Skeletal muscle tissue (tissue), 4 donors: ENCODE data around the gene RPF1. TPM values are rescaled to one million over a fixed set of nuclear protein-coding genes. Genes with fewer than 3 reads are reported as not detected.

ENCODE experiments used
- H3K27ac ChIP-seq: one replicate; pipeline ENCODE4 v1.7.0; 2013; ENCODE audit warnings: mild to moderate bottlenecking, low read depth, low read length, inconsistent platforms
- H3K27me3 ChIP-seq, 3 donors: one replicate each; pipeline ENCODE4 v1.7.0; 2013; ENCODE audit warnings: low read length in 3 of 3; ENCODE audit not compliant: control insufficient read depth in 3 of 3, insufficient read depth in 3 of 3
- H3K36me3 ChIP-seq, 3 donors: one replicate each; pipeline ENCODE4 v1.7.0; 2013; ENCODE audit warnings: low read length in 3 of 3; ENCODE audit not compliant: control insufficient read depth in 3 of 3, insufficient read depth in 3 of 3
- H3K4me1 ChIP-seq, 3 donors: one replicate each; pipeline ENCODE4 v1.7.0; 2013; ENCODE audit warnings: low read length in 3 of 3, mild to moderate bottlenecking in 3 of 3; ENCODE audit not compliant: control insufficient read depth in 3 of 3, insufficient read depth in 3 of 3
- H3K4me3 ChIP-seq, 3 donors: one replicate each; pipeline ENCODE4 v1.7.0; 2013; ENCODE audit warnings: low read length in 3 of 3
- H3K9ac ChIP-seq, 3 donors: one replicate each; pipeline ENCODE4 v1.7.0; 2013; ENCODE audit warnings: low read length in 3 of 3, mild to moderate bottlenecking in 3 of 3, moderate library complexity in 2 of 3, low read depth in 1 of 3
- H3K9me3 ChIP-seq, 3 donors: one replicate each; pipeline ENCODE4 v1.7.0; 2013; ENCODE audit warnings: low read length in 3 of 3; ENCODE audit not compliant: control insufficient read depth in 3 of 3
- total RNA-seq: library from RNA; depleted of rRNA; stranded (reverse); fragments of >200 nt; gene quantifications from one replicate; pipeline ENCODE4 v1.2.3, GENCODE V29; 2014
- donor health status: Osteomylitis.

Gene RPF1
- total RNA-seq, 1 donor from 2014 or later: 20.9 TPM

- Histone ChIP-seq H3K4me1 (peaks cover 0 to 6% (median 0%) of the 10 kb centered on the region in 3 donors), H3K27ac (no peak overlapping the region), H3K36me3 (peaks cover 12 to 39% (median 33%) of the 10 kb centered on the region in 3 donors), H3K4me3 (no peak overlapping the region), H3K9me3 (no peaks in the 10 kb centered on the region), H3K9ac (no peak overlapping the region), H3K27me3 (no peaks in the 10 kb centered on the region)
Observed at GRCh38 chr1:84488107-84488506, 9.0 kb downstream of the RPF1 start.

GRCh38 chr1:84489766-84490165 lies 10.7 kb downstream of the RPF1 start:
- Histone ChIP-seq H3K4me3 (no peak overlapping the region), H3K27ac (no peak overlapping the region), H3K36me3 (peaks cover 12 to 39% (median 23%) of the 10 kb centered on the region in 3 donors)

GRCh38 chr1:84492726-84493125 lies 13.7 kb downstream of the RPF1 start:
- Histone ChIP-seq H3K4me3 (no peak overlapping the region), H3K27ac (no peak overlapping the region), H3K36me3 (peaks cover 25 to 47% (median 28%) of the 10 kb centered on the region in 3 donors)

More at GRCh38 chr1:84489766-84490165, 10.7 kb downstream of the RPF1 start:
- H3K9ac ChIP-seq: no peak overlapping the region
- no peaks in the 10 kb centered on the region for H3K27me3 ChIP-seq
- no peaks in the 10 kb centered on the region for H3K9me3 ChIP-seq
- H3K4me1 ChIP-seq: peaks cover 0 to 6% (median 0%) of the 10 kb centered on the region in 3 donors

GRCh38 chr1:84493747-84494146 lies 14.7 kb downstream of the RPF1 start:
- H3K27me3 ChIP-seq: no peaks in the 10 kb centered on the region
- H3K4me1 ChIP-seq: peaks cover 0 to 6% (median 0%) of the 10 kb centered on the region in 3 donors
- no peaks in the 10 kb centered on the region for H3K9me3 ChIP-seq
- no peak overlapping the region for H3K4me3 ChIP-seq
- no peak overlapping the region for H3K9ac ChIP-seq
- H3K36me3 ChIP-seq: peaks cover 29 to 52% (median 37%) of the 10 kb centered on the region in 3 donors
- no peak overlapping the region for H3K27ac ChIP-seq

More at GRCh38 chr1:84492726-84493125, 13.7 kb downstream of the RPF1 start:
- Histone ChIP-seq H3K27me3 (no peaks in the 10 kb centered on the region), H3K9ac (peak overlapping the region in 1 of 3 donors; percentile 17), H3K4me1 (peaks cover 0 to 6% (median 0%) of the 10 kb centered on the region in 3 donors), H3K9me3 (no peaks in the 10 kb centered on the region)

GRCh38 chr1:84496498-84496897 lies 17.4 kb downstream of the RPF1 start:
- Histone ChIP-seq H3K27me3 (no peaks in the 10 kb centered on the region), H3K9me3 (no peaks in the 10 kb centered on the region), H3K36me3 (peaks cover 21 to 45% (median 28%) of the 10 kb centered on the region in 3 donors), H3K27ac (no peak overlapping the region), H3K4me1 (peaks cover 0 to 6% (median 5%) of the 10 kb centered on the region in 3 donors), H3K9ac (no peak overlapping the region), H3K4me3 (no peak overlapping the region)

- Histone ChIP-seq H3K4me1 (peaks cover under 1 to 5% (median 1%) of the 10 kb centered on the region in 3 donors), H3K27me3 (no peaks in the 10 kb centered on the region), H3K9ac (no peak overlapping the region), H3K9me3 (no peaks in the 10 kb centered on the region), H3K4me3 (no peak overlapping the region), H3K27ac (no peak overlapping the region), H3K36me3 (peaks cover 18 to 38% (median 28%) of the 10 kb centered on the region in 3 donors)
Observed at GRCh38 chr1:84497631-84498275, 18.7 kb downstream of the RPF1 start.

GRCh38 chr1:84502927-84503326 lies 23.9 kb downstream of the RPF1 start:
- H3K9me3 ChIP-seq: no peaks in the 10 kb centered on the region
- no peak overlapping the region for H3K4me3 ChIP-seq
- H3K27me3 ChIP-seq: no peaks in the 10 kb centered on the region
- H3K27ac ChIP-seq: no peak overlapping the region
- H3K9ac ChIP-seq: no peak overlapping the region
- H3K4me1 ChIP-seq: peaks cover 16 to 34% (median 19%) of the 10 kb centered on the region in 3 donors
- peaks cover 2 to 11% (median 10%) of the 10 kb centered on the region in 3 donors for H3K36me3 ChIP-seq

GRCh38 chr1:84504580-84505492 lies 25.8 kb downstream of the RPF1 start:
- H3K4me3 ChIP-seq: peak overlapping the region; percentile 80 to 90 (median 89)
- peak overlapping the region; percentile 94 for H3K27ac ChIP-seq
- H3K36me3 ChIP-seq: peaks cover 0 to 8% (median 2%) of the 10 kb centered on the region in 3 donors
- H3K4me1 ChIP-seq: peaks cover 16 to 34% (median 19%) of the 10 kb centered on the region in 3 donors
- no peaks in the 10 kb centered on the region for H3K27me3 ChIP-seq
- no peaks in the 10 kb centered on the region for H3K9me3 ChIP-seq
- peak overlapping the region; percentile 82 to 89 (median 84) for H3K9ac ChIP-seq

- Histone ChIP-seq H3K9me3 (no peaks in the 10 kb centered on the region), H3K4me1 (peaks cover 16 to 34% (median 19%) of the 10 kb centered on the region in 3 donors), H3K9ac (peak overlapping the region; percentile 82 to 89 (median 84)), H3K36me3 (peaks cover 0 to 4% (median 0%) of the 10 kb centered on the region in 3 donors), H3K27me3 (no peaks in the 10 kb centered on the region), H3K27ac (peak overlapping the region; percentile 94), H3K4me3 (peak overlapping the region; percentile 80 to 90 (median 89))
Observed at GRCh38 chr1:84505493-84506001, 26.5 kb downstream of the RPF1 start.
